Neural progenitor cell (in vitro differentiated cells): Measurements from ENCODE around the gene LDLRAD4. TPM values are rescaled to one million over a fixed set of nuclear protein-coding genes. Genes with fewer than 3 reads are reported as not detected.

ENCODE experiments used
- DNase-seq: peaks from one replicate; pipeline ENCODE4 v3.0.0-alpha.2; 2016; ENCODE audit warnings: low spot score
- H2AFZ ChIP-seq: fragments of 200-600 bp; sonication (generic); replicated peaks from 2 replicates; pipeline ENCODE4 v1.6.1; 2016; ENCODE audit warnings: antibody characterized with exemption
- H3F3A ChIP-seq: fragments of 200-600 bp; sonication (generic); 2 replicates; pipeline ENCODE4 v1.6.1; 2016; ENCODE audit warnings: antibody characterized with exemption, low read depth
- H3K27ac ChIP-seq: fragments of 200-600 bp; sonication (generic); 2 replicates; pipeline ENCODE4 v1.5.1; 2016; ENCODE audit warnings: mild to moderate bottlenecking
- H3K27me3 ChIP-seq: fragments of 200-600 bp; sonication (generic); 2 replicates; pipeline ENCODE4 v1.6.1; 2016; ENCODE audit warnings: mild to moderate bottlenecking, moderate library complexity
- H3K36me3 ChIP-seq: fragments of 200-600 bp; sonication (generic); 2 replicates; pipeline ENCODE4 v1.5.1; 2016
- H3K4me1 ChIP-seq: fragments of 200-600 bp; sonication (generic); 2 replicates; pipeline ENCODE4 v1.6.1; 2016; ENCODE audit warnings: mixed run types
- H3K4me2 ChIP-seq: fragments of 200-600 bp; sonication (generic); 2 replicates; pipeline ENCODE4 v1.6.1; 2016
- H3K4me3 ChIP-seq: fragments of 200-600 bp; sonication (generic); 2 replicates; pipeline ENCODE4 v1.5.1; 2016
- H3K79me2 ChIP-seq: fragments of 200-600 bp; sonication (generic); 2 replicates; pipeline ENCODE4 v1.6.1; 2016; ENCODE audit warnings: low read depth
- H3K9ac ChIP-seq: fragments of 200-600 bp; sonication (generic); 2 replicates; pipeline ENCODE4 v1.6.1; 2016
- H3K9me3 ChIP-seq: fragments of 200-600 bp; sonication (generic); 2 replicates; pipeline ENCODE4 v1.5.1; 2016; ENCODE audit warnings: low read depth
- H4K20me1 ChIP-seq: fragments of 200-600 bp; sonication (generic); 2 replicates; pipeline ENCODE4 v1.6.1; 2016; ENCODE audit warnings: low read depth
- H3K27ac Mint-ChIP-seq: 3 replicates; pipeline ENCODE4 v1.8.0; 2021; ENCODE audit warnings: mixed read lengths
- H3K27me3 Mint-ChIP-seq: 2 replicates; pipeline ENCODE4 v1.8.0; 2022; ENCODE audit warnings: low read depth, mild to moderate bottlenecking, inconsistent platforms, moderate library complexity, mixed read lengths; ENCODE audit not compliant: insufficient read depth
- H3K36me3 Mint-ChIP-seq: 3 replicates; pipeline ENCODE4 v1.8.0; 2021; ENCODE audit warnings: mixed read lengths
- H3K4me1 Mint-ChIP-seq: 3 replicates; pipeline ENCODE4 v1.8.0; 2021; ENCODE audit warnings: mixed read lengths
- H3K4me3 Mint-ChIP-seq: 3 replicates; pipeline ENCODE4 v1.8.0; 2021; ENCODE audit warnings: mild to moderate bottlenecking, moderate library complexity, mixed read lengths
- H3K9me3 Mint-ChIP-seq: 3 replicates; pipeline ENCODE4 v1.8.0; 2020; ENCODE audit warnings: mixed read lengths
- CTCF ChIP-seq: fragments of 200-600 bp; sonication (generic); IDR thresholded peaks from 2 replicates; pipeline ENCODE4 v1.5.1; 2017; ENCODE audit warnings: antibody characterized with exemption, mild to moderate bottlenecking
- EZH2 ChIP-seq: fragments of 200-600 bp; sonication (generic); IDR thresholded peaks from 2 replicates; pipeline ENCODE4 v1.6.1; 2017; ENCODE audit warnings: antibody characterized with exemption, mild to moderate bottlenecking, moderate library complexity
- EZH2phosphoT487 ChIP-seq: fragments of 200-600 bp; sonication (generic); IDR thresholded peaks from 2 replicates; pipeline ENCODE4 v1.6.1; 2017; ENCODE audit warnings: antibody characterized with exemption
- total RNA-seq: library from RNA; depleted of rRNA; stranded (reverse); fragments of >200 nt; gene quantifications from 2 replicates; pipeline ENCODE4 v1.2.3, GENCODE V29; 2015; ENCODE audit warnings: low replicate concordance

LDLRAD4 gene
- total RNA-seq, 1 donor from 2014 or later: 0.65 TPM

GRCh38 chr18:13584825-13585224 is 366.3 kb downstream of the LDLRAD4 start:
- no peaks in the 10 kb centered on the region for H3K36me3 ChIP-seq
- TF ChIP-seq EZH2 (no peak), EZH2phosphoT487 (no peak), CTCF (no peak)
- H3F3A ChIP-seq: no peaks in the 10 kb centered on the region
- H4K20me1 ChIP-seq: no peaks in the 10 kb centered on the region
- H3K27ac Mint-ChIP-seq: no peak overlapping the region
- no peak overlapping the region for H3K4me2 ChIP-seq
- H3K4me3 Mint-ChIP-seq: no peak overlapping the region
- H3K27me3 Mint-ChIP-seq: peaks cover 2% of the 10 kb centered on the region
- no peaks in the 10 kb centered on the region for H3K4me1 ChIP-seq
- no peak overlapping the region for H3K27ac ChIP-seq
- no peaks in the 10 kb centered on the region for H3K27me3 ChIP-seq
- peaks cover 18% of the 10 kb centered on the region for H3K4me1 Mint-ChIP-seq
- no peaks in the 10 kb centered on the region for H3K36me3 Mint-ChIP-seq
- no peaks in the 10 kb centered on the region for H3K9me3 ChIP-seq
- no peak for DNase-seq
- no peak overlapping the region for H3K9ac ChIP-seq
- H3K9me3 Mint-ChIP-seq: no peaks in the 10 kb centered on the region
- no peak overlapping the region for H3K4me3 ChIP-seq
- no peak overlapping the region for H2AFZ ChIP-seq
- no peaks in the 10 kb centered on the region for H3K79me2 ChIP-seq

- no peak overlapping the region for H3K27ac Mint-ChIP-seq
- no peaks in the 10 kb centered on the region for H4K20me1 ChIP-seq
Measured at GRCh38 chr18:13585379-13586153, 367.0 kb downstream of the LDLRAD4 start.

GRCh38 chr18:13587001-13587400 is 368.4 kb downstream of the LDLRAD4 start:
- no peak for DNase-seq
- no peak overlapping the region for H2AFZ ChIP-seq
- Mint-ChIP-seq H3K4me3 (no peak overlapping the region), H3K27me3 (peaks cover 2% of the 10 kb centered on the region), H3K9me3 (no peaks in the 10 kb centered on the region), H3K27ac (no peak overlapping the region), H3K4me1 (peaks cover 14% of the 10 kb centered on the region), H3K36me3 (no peaks in the 10 kb centered on the region)
- no peaks in the 10 kb centered on the region for H3K4me1 ChIP-seq
- no peaks in the 10 kb centered on the region for H3K9me3 ChIP-seq
- H3K4me3 ChIP-seq: no peak overlapping the region
- no peaks in the 10 kb centered on the region for H3K79me2 ChIP-seq
- H3K36me3 ChIP-seq: no peaks in the 10 kb centered on the region
- H3K4me2 ChIP-seq: no peak overlapping the region
- no peaks in the 10 kb centered on the region for H4K20me1 ChIP-seq
- no peaks in the 10 kb centered on the region for H3K27me3 ChIP-seq
- H3F3A ChIP-seq: no peaks in the 10 kb centered on the region
- no peak for TF ChIP-seq EZH2
- no peak for TF ChIP-seq EZH2phosphoT487
- no peak for TF ChIP-seq CTCF
- H3K27ac ChIP-seq: no peak overlapping the region
- no peak overlapping the region for H3K9ac ChIP-seq

More at GRCh38 chr18:13585379-13586153, 367.0 kb downstream of the LDLRAD4 start:
- Mint-ChIP-seq H3K36me3 (no peaks in the 10 kb centered on the region), H3K4me3 (no peak overlapping the region), H3K4me1 (peaks cover 18% of the 10 kb centered on the region), H3K27me3 (peaks cover 2% of the 10 kb centered on the region), H3K9me3 (no peaks in the 10 kb centered on the region)
- H3K4me1 ChIP-seq: no peaks in the 10 kb centered on the region
- H3K4me3 ChIP-seq: no peak overlapping the region
- no peaks in the 10 kb centered on the region for H3K79me2 ChIP-seq
- no peak overlapping the region for H3K9ac ChIP-seq
- no peaks in the 10 kb centered on the region for H3F3A ChIP-seq
- H3K9me3 ChIP-seq: no peaks in the 10 kb centered on the region
- no peaks in the 10 kb centered on the region for H3K27me3 ChIP-seq
- TF ChIP-seq CTCF: no peak
- TF ChIP-seq EZH2phosphoT487: no peak
- H3K27ac ChIP-seq: no peak overlapping the region
- no peak for DNase-seq
- H3K4me2 ChIP-seq: no peak overlapping the region
- H2AFZ ChIP-seq: no peak overlapping the region
- no peaks in the 10 kb centered on the region for H3K36me3 ChIP-seq
